Stimulated activated CD4-positive, alpha-beta T cell treated with anti-CD3 and anti-CD28 coated beads, Interleukin-4, amount 100 ng/mL, for 4 hours (primary cell): ENCODE measurements around the gene CSNK2A2.

Experiments
- DNase-seq, 2 experiments: peaks; one replicate each; pipeline ENCODE4 v3.0.0-alpha.2; 2020

Gene CSNK2A2

GRCh38 chr16:58198022-58198683 is at the start of gene CSNK2A2:
Gene CSNK2A2, minus strand, starts transcription at chr16:58198106. Its CDS starts 370 bp downstream, at chr16:58197736.
- DNase-seq, result peak; percentile 60 to 79

- no peak for DNase-seq
These were observed 45.7 kb upstream of the CSNK2A2 start for GRCh38 chr16:58243528-58244004.

GRCh38 chr16:58236831-58237230 is 38.9 kb upstream of the CSNK2A2 start:
- DNase-seq, result no peak

- peak; percentile 53 to 64 for DNase-seq
These were observed 38.4 kb upstream of the CSNK2A2 start for GRCh38 chr16:58236231-58236690.

GRCh38 chr16:58235663-58236062 is 37.8 kb upstream of the CSNK2A2 start:
- no peak for DNase-seq

- no peak for DNase-seq
These were observed 37.1 kb upstream of the CSNK2A2 start for GRCh38 chr16:58234831-58235595.

GRCh38 chr16:58230259-58230658 is 32.4 kb upstream of the CSNK2A2 start:
- no peak for DNase-seq

- DNase-seq, result no peak
These were observed 28.9 kb upstream of the CSNK2A2 start for GRCh38 chr16:58226790-58227189.

GRCh38 chr16:58225965-58226602 is 28.2 kb upstream of the CSNK2A2 start:
- no peak for DNase-seq

- no peak for DNase-seq
These were observed 24.8 kb upstream of the CSNK2A2 start for GRCh38 chr16:58222532-58223316.

GRCh38 chr16:58219432-58219831 is 21.5 kb upstream of the CSNK2A2 start:
- no peak for DNase-seq

GRCh38 chr16:58218786-58219185 is 20.9 kb upstream of the CSNK2A2 start:
- no peak for DNase-seq

GRCh38 chr16:58217311-58217925 is 19.5 kb upstream of the CSNK2A2 start:
- no peak for DNase-seq

GRCh38 chr16:58212824-58213655 is 15.1 kb upstream of the CSNK2A2 start:
- DNase-seq, result no peak

GRCh38 chr16:58211846-58212245 is 13.9 kb upstream of the CSNK2A2 start:
- no peak for DNase-seq

- no peak for DNase-seq
These were observed 13.3 kb upstream of the CSNK2A2 start for GRCh38 chr16:58211245-58211644.

- DNase-seq, result no peak
These were observed 7.5 kb upstream of the CSNK2A2 start for GRCh38 chr16:58205276-58206036.

GRCh38 chr16:58201163-58201562 is 3.3 kb upstream of the CSNK2A2 start:
- DNase-seq, result no peak

- DNase-seq, result no peak
These were observed 2.3 kb upstream of the CSNK2A2 start for GRCh38 chr16:58200004-58200797.
